Coronary artery (tissue), 2 donors: ENCODE results near the gene SLC7A7.

Experiments
- DNase-seq: peaks from one replicate; pipeline ENCODE4 v3.0.0-alpha.2; 2017; ENCODE audit warnings: low spot score
- H3K27ac ChIP-seq, 2 donors: fragments of 200-600 bp; sonication (generic); one replicate each; pipeline ENCODE4 v1.5.1; 2016 to 2019
- H3K4me3 ChIP-seq: fragments of 200-600 bp; sonication (generic); 2 replicates; pipeline ENCODE4 v1.5.1; 2016; ENCODE audit warnings: mild to moderate bottlenecking, moderate library complexity
- TF ChIP-seq, protein P1 (sequence below): fragments of 200-600 bp; sonication (generic); IDR thresholded peaks from one replicate; pipeline ENCODE4 v1.5.1; 2019; ENCODE audit warnings: antibody characterized with exemption

Gene SLC7A7

DNA sequence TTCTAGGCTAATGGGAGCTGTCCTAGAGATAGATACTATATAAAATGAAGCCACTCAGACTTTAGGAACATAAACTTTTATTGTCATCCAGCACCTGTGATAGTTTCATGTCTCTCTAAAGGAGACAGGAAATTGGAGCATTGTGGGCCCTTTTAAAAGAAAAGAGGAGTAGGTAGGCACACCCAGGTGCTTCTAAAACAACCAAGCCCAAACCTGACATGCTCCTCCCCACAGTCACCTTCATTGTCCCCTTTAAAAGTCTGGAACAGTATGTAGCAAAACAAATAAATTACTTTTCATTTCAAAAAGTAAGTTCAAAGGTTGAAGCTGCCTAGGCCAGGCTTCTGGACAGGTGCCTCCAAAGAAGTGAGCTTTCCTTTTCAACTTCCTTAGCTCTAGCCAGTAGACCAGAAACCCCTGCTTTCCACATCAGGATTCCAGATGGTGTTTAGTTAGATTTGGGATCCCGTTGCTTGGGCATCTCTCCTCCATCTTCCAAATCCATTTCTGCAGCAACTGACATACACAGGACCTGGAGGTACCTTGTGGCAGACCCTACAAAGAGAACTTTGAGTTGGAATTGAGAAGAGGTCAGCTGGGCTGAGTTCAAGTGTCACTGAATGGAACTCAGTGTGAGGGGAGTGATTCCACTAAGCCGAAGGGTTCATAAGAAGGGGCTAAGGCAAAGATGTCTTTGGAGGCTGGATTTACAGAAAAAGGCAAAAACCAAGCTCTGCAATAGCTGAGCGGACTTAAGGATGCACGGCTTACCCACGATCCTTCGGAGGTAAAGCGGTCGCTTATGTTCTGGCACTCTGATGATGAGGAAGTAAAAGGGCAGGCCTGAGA is 41.8 kb downstream of the SLC7A7 start:
- no peak for DNase-seq
- H3K4me3 ChIP-seq: no peak overlapping the region
- TF ChIP-seq, protein P1, sequence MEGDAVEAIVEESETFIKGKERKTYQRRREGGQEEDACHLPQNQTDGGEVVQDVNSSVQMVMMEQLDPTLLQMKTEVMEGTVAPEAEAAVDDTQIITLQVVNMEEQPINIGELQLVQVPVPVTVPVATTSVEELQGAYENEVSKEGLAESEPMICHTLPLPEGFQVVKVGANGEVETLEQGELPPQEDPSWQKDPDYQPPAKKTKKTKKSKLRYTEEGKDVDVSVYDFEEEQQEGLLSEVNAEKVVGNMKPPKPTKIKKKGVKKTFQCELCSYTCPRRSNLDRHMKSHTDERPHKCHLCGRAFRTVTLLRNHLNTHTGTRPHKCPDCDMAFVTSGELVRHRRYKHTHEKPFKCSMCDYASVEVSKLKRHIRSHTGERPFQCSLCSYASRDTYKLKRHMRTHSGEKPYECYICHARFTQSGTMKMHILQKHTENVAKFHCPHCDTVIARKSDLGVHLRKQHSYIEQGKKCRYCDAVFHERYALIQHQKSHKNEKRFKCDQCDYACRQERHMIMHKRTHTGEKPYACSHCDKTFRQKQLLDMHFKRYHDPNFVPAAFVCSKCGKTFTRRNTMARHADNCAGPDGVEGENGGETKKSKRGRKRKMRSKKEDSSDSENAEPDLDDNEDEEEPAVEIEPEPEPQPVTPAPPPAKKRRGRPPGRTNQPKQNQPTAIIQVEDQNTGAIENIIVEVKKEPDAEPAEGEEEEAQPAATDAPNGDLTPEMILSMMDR: no peak
- no peak overlapping the region for H3K27ac ChIP-seq

DNA sequence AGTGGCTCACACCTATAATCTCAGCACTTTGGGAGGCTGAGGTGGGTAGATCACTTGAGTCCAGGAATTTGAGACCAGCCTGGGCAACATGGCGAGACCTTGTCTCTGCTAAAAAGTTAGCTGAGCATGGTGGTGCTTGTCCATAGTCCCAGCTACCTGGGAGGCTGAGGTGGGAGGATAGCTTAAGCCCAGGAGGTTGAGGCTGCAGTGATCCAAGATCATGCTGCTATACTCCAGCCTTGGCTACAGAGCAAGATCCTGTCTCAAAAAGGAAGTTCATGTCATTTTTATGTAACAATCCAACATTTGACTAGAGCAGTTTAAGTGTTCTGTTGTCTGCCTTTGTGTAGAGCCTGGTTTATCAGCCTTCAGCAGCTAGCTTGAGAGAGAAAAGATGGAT is 42.5 kb downstream of the SLC7A7 start:
- DNase-seq: no peak
- Histone ChIP-seq H3K4me3 (no peak overlapping the region), H3K27ac (no peak overlapping the region)
- TF ChIP-seq, protein P1: no peak

DNA sequence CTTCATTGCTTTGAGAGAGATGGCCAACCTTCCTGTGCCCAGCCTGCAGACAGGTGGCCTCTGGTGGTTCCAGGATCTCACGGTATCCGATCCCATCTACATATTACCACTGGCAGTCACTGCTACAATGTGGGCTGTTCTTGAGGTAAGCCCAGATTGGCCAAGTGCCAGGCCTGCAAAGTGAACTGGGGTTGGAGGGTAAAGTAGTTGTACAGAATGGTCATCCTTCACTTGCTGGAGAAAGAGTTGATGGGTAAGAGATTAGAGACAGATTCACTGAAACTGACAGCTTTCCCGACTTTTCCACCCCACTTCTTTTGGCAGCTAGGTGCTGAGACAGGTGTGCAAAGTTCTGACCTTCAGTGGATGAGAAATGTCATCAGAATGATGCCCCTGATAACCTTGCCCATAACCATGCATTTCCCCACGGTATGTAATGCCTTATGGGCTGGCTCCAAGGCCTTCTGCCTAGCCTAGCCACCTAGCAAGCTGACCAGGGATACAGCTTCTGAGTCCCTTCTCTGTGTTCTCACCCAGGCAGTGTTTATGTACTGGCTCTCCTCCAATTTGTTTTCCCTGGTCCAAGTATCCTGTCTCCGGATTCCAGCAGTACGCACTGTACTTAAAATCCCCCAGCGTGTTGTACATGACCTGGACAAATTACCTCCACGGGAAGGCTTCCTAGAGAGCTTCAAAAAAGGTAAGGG is 44.6 kb downstream of the SLC7A7 start:
- TF ChIP-seq, protein P1: no peak
- no peak for DNase-seq
- Histone ChIP-seq H3K27ac (no peak overlapping the region), H3K4me3 (no peak overlapping the region)

DNA sequence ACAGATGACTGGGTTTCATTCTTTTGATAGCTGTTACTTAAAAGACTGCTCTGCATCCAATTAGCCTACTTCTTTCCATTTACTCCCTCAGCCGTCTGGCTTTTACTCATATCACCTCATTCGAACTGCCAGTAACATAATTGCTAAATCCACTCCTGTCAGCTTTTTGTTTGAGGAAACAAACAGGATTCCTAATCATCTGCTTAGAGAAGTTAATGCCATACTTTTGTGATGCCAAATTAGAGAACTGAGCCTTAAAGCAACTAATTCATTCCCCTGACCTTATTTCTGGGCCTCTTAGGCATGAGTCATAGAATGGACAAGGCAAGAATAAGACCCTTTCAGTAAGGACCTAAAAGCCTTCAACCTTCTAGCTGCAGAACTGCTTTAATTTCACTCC is 45.9 kb downstream of the SLC7A7 start:
- no peak for DNase-seq
- H3K4me3 ChIP-seq: no peak overlapping the region
- TF ChIP-seq, protein P1: no peak
- H3K27ac ChIP-seq: no peak overlapping the region

DNA sequence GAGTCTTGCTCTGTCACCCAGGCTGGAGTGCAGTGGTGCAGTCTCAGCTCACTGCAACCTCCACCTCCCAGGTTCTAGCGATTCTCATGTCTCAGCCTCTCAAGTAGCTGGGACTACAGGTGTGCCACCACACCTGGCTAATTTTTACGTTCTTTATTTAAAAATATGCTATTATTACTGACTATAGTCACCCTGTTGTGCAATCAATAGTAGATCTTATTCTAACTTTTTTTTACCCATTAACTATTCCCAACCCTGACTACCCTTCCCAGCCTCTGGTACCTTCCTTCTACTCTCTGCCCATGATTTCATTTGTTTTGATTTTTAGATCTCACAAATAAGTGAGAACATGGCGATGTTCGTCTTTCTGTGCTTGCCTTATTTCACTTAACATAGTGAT is 46.3 kb downstream of the SLC7A7 start:
- Histone ChIP-seq H3K27ac (no peak overlapping the region), H3K4me3 (no peak overlapping the region)
- no peak for DNase-seq
- TF ChIP-seq, protein P1: no peak

DNA sequence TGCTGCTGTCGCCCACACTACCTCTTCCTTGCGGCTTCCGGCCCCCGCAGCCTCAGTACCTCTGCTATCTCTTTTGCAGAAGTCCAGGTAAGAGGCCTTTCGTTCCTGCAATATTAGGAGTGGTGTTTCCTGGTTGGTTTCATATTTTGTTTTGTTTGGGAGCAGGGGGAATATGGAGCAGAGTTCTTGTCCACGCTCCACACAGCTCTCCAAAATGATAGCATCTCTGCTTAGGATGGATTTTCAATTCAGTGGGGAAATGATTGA is 48.0 kb downstream of the SLC7A7 start:
- Histone ChIP-seq H3K27ac (peak overlapping the region; percentile 76 to 84), H3K4me3 (peak overlapping the region; percentile 75)
- TF ChIP-seq, protein P1: no peak
- no peak for DNase-seq
